NCI-H524 (cell line): ENCODE results near the gene IFIH1.
A peak's percentile ranks its signal among the peaks of the same experiment; 100 is the strongest.

ENCODE experiments used
- DNase-seq, 2 experiments: peaks; one replicate each; lab custom pipeline; 2025; lab: John Stamatoyannopoulos, UW

Gene IFIH1

DNA sequence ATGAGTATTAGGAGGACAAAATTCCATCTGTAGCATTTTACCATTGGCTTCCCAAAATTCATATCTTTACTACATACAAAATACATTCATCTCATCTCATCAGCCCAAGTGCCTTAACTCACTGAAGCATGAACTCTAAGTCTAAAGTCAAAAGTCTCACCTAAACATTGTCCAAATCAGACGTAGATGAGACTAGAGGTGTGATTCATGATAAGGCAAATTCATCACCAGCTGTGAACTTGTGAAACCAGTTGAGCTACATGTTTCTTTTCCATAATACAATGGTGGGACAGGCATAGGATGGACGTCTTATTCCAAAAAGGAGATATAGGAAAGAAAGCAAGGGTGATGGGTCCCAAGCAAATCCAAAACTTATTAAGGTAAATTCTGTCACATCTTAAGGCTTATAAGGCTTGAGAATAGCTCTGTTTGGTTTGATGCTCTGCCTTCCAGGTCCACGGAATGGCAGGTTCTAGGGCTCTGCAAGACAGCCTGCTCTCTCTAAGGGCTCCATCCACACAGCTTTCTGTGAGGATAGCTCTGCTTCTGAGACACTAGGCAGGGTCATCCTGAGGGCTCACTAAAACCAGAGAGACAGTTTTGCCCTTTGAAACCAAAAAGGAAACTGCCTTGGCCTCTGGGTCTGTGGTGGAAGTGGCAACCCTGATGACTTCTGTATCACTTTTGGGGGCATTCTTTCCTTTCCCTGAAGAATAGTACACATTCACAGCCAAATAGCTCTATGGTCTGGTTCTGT, 9.6 kb downstream of the IFIH1 start:
- no peak for DNase-seq

DNA sequence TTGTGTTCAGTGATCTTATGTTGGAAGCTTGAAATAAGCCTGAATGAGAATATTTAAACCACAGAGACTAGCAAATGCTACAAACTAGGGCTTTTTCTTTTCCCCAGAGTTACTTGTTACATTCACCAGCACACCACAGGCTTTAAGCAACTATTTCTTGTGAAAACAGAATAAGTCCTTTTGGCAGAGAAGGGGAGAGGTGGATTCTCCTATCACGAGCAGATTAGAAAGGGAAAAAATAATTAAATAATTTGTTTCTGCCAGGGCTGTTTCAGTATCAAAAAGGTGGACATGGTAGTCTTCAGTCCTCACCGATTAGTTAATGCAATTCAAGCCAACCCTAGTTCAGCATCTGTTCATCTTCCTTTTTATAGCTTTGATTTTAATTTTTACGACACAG, 12.6 kb downstream of the IFIH1 start:
- no peak for DNase-seq

GRCh38 chr2:162301877-162302276, 16.6 kb downstream of the IFIH1 start:
- DNase-seq = no peak

DNA sequence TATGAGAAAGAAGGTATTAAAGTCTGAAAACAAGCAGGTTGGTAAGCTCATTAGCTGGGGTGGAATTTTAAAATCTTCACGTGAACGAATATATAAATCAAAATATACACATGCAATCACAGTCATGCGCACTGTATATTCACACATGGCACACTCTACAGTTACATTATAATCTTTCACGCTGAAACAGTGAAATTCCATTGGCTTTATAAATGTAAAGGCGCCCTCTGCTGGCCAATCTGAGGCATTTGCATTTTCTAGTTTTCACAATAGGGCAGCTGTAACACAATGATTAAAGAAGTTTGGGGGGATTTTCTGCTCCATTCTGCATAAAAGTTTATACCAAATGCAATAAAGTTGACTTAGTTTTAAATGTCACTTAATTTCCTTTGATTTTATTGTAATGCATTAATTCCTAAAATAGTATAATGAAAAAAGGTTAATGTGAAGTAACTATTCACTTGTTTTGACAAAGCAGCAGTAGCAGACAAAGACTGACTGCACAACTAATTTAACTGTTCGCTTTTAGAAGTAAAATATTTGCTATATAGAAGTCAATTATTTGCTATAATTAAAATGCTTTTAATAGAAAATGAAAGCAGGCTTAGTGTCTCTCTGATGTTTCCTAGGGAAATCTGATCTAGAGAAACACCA, 17.2 kb downstream of the IFIH1 start:
- peak; percentile 33 to 85 for DNase-seq

DNA sequence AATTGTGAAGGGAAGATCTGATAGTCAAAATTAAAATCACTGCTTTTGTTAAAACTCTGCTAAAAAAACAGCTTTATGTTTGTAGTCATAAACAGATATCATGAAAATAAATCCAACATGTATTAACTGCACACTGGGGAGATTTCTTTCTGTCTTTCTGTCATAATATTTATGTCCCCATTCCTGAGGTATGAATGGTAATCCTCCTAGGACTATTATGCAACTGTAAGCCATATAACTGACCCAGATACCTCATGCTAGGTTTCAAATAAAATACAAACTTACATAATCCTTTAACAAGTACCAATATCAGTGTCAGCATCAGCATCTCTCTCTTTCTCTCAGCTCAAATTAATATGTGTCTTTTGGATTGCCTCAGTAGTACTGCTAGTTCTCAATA, 18.2 kb downstream of the IFIH1 start:
- no peak for DNase-seq

GRCh38 chr2:162298669-162299335, 19.7 kb downstream of the IFIH1 start:
- DNase-seq = no peak

DNA sequence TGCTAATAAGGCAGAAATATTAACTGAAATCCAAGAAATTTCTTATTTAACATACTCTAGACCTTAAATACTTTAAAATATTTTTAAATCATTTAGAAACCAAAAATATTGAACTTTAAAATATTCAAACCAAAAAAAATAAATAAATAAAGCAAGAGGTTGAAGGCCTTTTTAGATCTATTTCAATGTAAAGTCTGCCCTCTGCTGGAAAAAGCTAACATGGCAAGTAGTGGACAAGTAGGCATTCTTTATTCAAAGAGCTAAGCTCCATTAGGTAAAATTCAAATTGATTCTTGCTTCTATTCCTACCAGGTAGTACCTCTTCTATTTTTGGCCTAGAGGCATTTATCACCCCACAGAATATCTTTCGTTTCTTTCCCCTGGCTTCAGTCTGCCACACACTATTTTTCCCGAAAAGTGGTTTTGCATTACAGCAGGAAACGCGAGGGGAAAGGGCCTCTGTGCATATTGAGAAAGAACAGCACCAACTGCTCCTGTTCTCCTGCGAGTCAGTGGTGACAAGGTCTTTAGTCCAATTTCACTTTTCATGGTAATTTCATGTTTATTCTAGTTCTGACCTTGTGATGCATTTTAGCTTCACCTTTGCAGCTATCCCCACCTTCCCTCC, 20.4 kb downstream of the IFIH1 start:
- peak in 1 of 2 experiments; percentile 75 for DNase-seq

- DNase-seq = no peak
Measured at GRCh38 chr2:162295009-162295408, 23.5 kb downstream of the IFIH1 start.

DNA sequence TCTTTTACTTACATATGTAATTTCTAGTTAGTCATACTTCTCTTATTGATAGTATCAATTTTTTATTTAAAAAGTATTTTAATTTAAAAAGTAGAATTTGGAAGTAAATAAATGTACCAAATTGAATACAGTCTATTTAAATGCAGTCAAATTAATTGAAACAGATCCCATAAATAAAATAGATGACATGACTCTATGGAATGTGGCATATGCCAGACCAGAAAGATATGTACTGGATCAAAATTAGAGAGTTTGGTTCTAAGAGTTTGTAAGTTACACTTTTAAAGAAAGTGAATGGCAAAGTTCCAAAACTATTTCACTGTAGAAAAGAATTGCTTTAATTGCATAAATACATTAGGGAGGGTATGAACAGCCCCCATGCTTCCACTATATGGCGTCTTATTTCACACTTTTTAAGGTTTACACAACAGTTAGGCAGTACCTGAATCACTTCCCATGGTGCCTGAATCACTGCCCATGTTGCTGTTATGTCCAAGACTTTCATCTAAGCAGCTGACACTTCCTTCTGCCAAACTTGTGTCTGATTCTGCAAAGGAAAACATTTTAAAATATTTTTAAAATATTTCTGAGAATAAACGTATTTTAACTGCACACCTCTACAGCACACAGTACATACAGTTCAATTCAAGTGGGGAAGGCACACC, 25.2 kb downstream of the IFIH1 start:
- DNase-seq = no peak

DNA sequence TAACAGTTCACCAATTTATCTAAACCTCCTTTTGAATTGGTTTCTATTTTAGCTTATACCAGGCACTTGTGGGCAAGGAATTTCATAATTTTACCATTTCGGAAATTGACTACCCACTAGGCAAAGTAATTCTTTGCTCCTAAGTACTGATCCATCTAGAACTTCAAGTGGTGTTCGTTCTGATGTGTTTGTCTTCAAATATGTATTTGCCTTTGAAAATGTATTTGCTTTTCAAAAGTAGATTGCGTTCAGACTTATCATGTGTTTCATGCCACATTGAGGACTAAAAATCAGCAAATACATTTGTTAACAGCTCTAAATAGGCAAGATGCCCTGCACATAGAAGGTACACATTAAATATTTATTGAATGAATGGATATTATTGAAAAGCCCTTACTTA, 26.7 kb downstream of the IFIH1 start:
- no peak for DNase-seq

DNA sequence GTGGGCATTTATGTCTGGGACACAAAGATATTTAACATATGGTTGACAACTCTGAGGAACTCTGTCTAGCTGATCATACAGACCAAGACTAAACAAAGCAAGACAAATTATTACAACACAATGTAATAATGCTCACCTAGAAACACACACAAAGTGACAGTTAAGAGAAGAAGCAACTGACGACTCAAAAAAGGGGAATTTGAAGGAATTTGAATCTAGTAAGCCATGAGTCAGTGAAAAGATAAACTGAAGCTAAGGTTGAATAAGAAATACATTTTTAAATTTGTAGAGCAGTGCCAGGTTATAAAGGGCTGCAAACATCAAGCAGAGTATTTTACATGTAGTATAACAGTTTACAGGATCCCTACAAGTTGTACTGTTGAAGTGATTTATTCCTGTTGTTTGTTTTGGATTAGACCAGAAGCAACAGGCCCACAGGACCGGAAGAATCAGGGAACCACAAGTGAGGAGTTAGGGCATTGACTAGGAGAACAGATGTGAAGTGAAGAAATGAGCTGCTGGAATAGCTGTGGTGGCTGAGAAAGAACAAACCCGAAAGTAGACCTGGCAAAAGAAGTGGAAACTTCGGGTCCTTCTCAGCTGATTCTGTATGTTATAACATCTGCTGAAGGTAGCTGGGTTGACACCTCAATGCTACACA, 35.6 kb downstream of the IFIH1 start:
- no peak for DNase-seq

GRCh38 chr2:162280654-162281053, 37.8 kb downstream of the IFIH1 start:
- no peak for DNase-seq

DNA sequence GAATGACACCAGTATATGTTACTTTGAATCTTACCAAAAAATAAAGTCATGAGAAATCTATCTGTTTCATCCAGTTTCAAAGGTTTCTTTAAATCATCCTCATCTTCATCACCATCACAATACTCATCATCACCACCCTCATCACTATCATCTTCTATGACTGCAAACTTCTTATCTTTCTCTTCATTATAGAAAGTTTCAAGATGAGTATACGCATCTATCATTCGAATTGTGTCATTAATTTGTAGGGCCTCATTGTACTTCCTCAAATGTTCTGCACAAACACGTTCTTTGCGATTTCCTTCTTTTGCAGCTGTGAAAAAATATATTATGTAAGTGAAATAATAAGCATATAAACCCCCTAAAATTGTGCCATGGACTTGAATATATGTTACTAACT, 41.1 kb downstream of the IFIH1 start:
- DNase-seq = no peak

GRCh38 chr2:162267996-162268395, 50.5 kb downstream of the IFIH1 start:
- no peak for DNase-seq

DNA sequence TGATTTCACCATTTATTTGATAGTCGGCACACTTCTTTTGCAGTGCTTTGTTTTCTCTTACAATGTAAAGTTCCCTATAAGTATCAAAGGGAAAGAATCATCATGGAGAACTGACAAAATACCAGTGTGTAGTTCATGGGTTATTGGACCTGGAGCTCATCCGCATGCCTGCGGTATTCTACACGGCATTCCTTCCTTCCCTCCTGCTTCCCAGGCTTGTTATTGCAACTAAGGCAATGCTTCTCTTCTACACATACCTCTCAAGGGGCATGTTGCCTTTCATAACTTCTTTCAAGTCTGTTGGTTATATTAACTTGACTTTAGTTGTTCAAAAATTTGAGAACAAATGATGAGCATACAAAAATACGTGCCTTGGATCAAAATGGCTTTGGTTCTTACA, 51.0 kb downstream of the IFIH1 start:
- DNase-seq = no peak

DNA sequence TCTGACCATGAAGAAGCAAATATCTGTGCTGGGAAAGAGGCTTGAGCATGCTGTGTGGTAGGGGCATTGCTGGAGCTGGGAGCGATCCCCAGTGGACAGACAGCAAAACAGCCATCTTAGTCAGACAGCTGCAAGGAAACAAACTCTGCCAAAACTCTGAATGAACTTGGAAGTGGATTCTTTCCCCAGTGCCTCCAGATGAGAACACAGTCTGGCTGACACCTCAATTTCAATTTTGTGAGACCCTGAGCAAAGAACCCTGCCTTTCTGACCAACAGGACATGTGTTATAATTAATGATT, 52.1 kb downstream of the IFIH1 start:
- no peak for DNase-seq

DNA sequence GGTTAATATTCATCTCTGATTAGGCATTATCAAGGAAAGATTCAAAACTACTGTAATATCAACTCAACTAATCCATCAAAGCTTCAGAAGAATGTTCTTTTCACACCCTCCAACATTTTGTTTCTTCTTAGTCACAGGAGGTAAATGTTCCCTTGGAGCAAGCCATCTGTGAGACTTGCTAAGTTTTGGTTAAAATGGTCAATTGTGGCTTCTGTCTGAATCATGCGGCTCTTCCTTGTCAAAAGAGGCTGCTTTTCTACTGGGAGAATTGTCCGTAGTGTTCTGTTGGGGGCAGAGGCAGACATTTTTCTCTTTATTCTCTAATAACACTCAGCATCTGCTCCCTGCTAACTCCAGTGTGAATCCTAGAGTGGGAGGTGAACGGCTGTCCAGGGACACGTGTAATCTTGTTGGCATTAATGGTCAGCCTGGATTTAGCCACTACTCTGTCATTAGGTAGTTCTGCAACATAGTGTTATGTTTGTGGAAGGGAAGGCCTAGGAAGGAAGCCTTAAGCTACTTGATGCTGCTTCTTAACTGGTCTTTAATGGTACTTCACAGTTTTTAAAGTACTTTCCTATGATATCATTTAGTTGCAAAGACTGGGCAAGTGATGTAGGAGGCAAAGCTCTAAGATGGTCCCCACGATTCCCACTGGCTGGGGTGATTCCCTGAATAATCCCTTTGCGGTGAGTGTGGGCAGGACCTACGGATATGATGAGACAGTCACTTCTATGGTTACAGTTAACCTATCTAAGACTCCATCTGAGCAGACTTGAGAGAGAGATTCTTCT, 52.6 kb downstream of the IFIH1 start:
- no peak for DNase-seq

DNA sequence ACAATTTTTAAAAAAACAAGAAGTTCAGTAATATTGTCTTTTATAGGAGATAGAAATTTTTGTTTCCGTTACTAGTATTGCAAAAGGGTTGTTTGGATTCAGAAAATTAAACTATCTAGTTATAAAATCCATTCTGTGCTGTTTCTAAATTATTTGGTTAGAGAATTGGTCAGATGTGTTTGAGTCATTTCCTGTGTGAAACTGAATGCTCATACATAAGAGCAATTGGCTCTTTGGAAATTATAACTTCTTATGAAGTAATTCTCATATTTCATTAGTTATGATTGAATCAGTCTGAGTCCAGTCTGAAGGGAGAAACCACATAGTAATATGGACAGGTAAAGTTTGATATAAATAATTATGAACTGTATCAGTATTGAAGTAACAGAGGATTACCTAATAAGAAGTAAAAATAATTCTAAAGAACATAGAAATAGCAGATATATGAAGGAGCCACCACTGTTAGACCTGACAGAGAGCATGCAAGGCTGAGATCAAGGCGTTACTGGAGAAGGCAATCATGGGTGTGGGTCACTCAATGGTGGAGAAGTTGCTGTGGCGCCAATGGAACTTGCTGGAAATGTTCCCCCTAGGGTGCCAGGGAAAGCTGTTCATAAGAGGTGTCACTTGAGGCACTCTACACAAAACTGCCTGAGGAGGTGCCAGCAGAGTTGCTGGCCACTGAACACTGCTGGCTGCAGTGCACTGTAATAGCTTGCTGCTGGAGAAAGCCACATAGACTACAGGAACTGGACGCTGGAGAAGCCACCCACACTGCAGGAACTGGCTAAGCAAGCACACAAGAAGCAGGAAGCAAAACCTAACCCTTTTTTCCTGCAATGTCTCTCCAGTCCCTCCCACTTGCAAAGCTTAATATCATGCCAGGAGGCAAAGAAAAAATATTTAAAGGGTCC, 57.2 kb downstream of the IFIH1 start:
- DNase-seq = no peak

DNA sequence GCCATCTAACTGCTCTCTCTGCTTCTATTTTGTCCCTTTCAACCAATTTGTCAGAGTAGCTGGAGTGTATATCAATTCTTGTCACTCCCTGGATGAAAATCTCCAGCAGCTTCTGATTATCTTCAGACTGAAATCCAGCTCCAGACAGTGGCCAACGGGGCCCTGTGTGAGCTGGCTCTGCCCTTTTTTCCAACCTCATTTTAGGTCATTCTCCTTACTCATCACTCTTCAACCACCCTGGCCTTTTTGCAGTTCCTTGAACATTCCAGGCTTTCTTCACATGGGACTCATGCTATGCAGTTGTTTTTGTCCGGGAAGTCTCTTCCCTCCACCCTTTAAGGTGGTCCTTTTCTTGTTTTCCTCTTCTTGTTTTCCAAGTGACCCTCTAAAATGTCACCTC, 59.8 kb downstream of the IFIH1 start:
- no peak for DNase-seq

DNA sequence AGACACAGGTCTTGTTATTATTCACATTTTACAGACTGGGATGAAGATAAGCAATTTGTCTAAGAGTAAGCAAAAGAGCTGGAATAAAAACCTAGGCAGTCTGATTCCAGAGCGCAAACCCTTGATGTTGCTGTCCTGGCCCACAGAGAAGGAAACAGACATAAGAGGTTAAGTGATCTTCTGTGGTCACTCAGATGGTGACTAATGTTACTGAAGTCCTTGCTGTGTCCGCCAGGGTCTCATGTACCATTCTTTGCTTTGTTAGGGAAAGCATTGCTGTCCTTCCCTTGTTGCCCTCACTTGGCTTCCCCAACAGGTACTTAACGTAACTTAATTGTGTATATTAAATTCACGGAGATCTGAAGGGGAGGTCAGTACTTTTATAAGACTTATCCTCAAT, 60.3 kb downstream of the IFIH1 start:
- no peak for DNase-seq
